ENCODE measurements around the gene AFP.

Gene AFP

DNA sequence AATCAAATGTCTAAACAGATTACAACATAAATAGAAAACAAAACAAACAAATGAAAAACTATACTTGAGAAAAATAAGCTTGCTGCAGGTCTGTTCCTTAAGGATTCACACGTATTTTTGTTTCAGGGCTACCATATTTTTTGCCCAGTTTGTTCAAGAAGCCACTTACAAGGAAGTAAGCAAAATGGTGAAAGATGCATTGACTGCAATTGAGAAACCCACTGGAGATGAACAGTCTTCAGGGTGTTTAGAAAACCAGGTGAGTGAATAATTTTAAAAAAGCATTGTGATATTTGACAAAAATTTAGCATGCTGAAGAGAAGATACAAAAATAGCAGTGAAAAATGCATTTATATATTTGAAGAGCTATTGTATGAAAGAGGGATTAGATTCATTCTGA, 2.0 kb downstream of the AFP start:
- no peak for DNase-seq (ENCODE audit: low read depth, low spot score)

GRCh38 chr4:73438582-73439215, 2.7 kb downstream of the AFP start:
- no peak for DNase-seq (ENCODE audit: low read depth, low spot score)

GRCh38 chr4:73439445-73439844, 3.4 kb downstream of the AFP start:
- DNase-seq (ENCODE audit: low read depth, low spot score): no peak

GRCh38 chr4:73439991-73440390, 4.0 kb downstream of the AFP start:
- no peak for DNase-seq (ENCODE audit: low read depth, low spot score)

GRCh38 chr4:73440653-73441052, 4.6 kb downstream of the AFP start:
- DNase-seq (ENCODE audit: low read depth, low spot score): no peak

DNA sequence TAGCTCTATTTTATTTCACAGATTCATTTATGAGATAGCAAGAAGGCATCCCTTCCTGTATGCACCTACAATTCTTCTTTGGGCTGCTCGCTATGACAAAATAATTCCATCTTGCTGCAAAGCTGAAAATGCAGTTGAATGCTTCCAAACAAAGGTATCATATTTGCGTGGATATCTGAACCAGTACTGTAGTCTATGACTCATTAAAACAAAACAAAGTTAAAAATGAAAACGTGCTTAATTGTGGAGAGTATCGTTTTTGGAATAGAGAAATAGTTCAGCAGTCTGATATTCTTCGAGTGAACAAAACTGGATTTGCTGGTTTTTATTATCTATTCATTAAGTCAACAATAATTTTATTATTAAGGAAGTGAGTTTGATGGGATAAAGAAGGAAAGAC, 6.3 kb downstream of the AFP start:
- DNase-seq (ENCODE audit: low read depth, low spot score): no peak

GRCh38 chr4:73443224-73443623, 7.2 kb downstream of the AFP start:
- no peak for DNase-seq (ENCODE audit: low read depth, low spot score)

GRCh38 chr4:73445383-73446335, 9.6 kb downstream of the AFP start:
- DNase-seq (ENCODE audit: low read depth, low spot score): no peak

GRCh38 chr4:73446336-73446938, 10.4 kb downstream of the AFP start:
- DNase-seq (ENCODE audit: low read depth, low spot score): no peak

DNA sequence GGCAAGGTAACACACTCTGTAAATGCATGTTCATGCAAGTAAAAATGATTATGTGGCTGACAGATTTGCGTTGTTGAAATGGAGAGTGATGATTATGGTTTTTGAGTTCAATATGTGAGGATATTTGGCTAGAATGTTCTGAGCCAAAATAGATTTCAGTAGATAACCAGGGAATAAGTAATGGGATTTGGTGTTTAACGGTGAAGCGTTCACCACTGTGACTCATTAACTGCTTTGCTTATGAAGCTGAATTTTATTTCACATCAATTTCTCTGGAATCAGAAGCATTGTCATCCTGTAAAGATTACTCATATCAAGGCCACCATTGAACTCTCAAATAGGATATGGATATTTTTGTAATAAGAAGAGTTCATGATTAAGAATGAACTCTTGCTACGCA, 11.7 kb downstream of the AFP start:
- DNase-seq (ENCODE audit: low read depth, low spot score): no peak

DNA sequence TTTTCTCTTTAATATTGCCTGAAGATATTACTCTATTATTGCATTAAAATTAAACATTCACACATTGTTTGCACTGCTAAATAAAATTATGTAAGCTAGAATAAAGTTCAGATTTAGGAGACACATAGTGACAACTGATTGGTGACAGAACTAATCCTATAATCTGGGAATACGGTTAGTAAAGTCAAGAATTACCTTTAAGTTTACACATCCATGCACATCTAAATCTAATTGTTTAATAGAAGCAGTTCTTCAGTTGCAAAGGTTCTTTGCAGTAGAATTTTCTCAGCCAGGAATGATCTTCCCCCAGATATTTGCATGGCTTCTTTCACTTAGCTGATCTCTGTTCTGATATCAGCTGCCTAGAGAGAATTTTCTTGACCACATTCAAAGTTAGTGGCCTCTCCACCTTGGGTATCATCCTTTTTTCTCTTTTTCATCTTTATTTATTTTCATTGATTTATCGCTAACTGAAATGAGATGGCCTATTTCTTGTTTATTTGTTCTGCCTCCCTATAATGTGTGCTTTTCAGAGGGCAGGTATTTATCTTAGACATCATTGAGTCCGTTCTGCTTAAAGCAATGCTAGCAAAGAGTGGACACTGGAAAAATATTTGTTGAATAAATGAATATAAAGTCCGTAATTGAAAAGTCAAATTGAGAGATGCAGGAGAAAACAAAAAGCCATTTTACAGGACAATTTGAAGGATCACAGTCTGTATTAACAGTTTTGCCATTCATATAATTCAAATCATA, 12.6 kb downstream of the AFP start:
- DNase-seq (ENCODE audit: low read depth, low spot score): no peak

- no peak for DNase-seq (ENCODE audit: low read depth, low spot score)
These were observed 14.5 kb downstream of the AFP start for GRCh38 chr4:73450398-73451004.

DNA sequence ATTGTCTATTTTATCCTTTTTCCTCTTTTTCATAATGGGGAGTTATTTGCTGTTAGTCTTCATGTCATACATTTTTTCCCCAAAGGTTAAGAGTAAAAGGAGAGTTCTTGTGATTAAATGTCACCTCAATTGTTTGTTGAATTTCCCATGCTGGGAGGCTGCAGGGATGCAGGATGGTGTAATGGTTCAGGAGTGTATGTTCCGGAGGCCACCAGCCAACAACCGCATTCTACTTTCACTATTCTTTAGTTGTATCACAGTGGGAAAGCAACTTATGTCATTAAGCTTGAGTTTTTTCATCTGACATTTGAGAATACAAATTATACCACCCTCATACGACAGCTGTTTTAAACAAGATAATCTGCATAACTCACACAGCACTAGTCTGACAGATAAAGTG, 15.4 kb downstream of the AFP start:
- no peak for DNase-seq (ENCODE audit: low read depth, low spot score)

- DNase-seq (ENCODE audit: low read depth, low spot score): no peak
These were observed 16.1 kb downstream of the AFP start for GRCh38 chr4:73451981-73452747.

- no peak for DNase-seq (ENCODE audit: low read depth, low spot score)
These were observed 17.1 kb downstream of the AFP start for GRCh38 chr4:73452953-73453700.

GRCh38 chr4:73453701-73454005, 17.6 kb downstream of the AFP start:
- DNase-seq (ENCODE audit: low read depth, low spot score): no peak

DNA sequence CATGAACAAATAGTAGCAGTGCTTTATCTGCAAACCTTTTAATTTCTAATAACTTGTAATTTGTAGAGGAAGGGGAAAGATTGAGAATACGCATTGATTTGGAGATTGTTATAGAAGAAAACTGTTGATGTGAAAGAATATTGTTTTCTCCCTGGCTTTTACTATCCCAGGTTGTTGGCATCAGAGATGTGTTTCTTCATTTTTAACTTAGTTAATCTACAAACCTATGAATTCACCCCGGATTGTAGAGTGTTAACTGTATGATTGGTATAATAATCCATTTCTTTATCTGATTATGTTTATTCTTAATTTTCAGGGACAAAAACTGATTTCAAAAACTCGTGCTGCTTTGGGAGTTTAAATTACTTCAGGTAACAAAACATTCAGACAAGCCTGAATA, 18.9 kb downstream of the AFP start:
- no peak for DNase-seq (ENCODE audit: low read depth, low spot score)

DNA sequence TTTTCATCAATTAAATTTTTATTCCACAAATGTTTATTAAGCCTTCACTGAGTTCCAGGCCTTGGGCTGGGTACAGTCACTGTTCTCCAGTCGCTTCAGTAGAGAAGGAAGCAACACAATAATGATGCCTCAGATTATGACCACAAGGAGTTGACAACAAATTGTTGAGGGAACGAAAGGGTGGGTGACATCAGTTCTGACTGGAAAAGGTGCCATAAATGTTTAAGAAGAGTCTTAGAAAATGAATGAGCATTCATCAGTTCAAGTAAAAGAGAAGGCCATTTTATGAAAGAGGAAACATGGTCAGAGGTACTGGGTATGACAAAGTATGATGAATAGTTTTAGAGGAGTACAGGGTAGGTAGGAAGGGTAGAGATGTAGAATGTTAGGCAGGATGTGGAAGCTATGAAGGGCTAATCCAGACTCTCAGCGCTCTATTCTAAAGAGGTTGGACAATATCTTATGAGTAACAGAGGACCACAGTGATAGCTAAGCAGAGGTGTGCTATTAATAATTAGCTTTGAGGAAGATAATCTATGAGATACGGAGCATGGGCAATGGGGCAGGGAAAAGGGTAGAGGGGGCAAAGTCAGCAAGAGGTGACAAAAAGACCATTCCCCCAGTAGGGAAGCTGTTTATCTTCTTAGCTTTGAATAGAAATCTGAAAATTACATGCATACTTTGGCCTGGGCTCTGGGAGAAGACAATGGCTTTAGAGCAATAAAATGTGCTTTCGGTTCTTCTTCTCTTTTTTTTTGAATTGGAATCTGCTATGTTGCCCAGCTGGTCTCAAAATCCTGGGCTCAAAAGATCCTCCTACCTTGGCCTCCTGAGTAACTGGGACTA, 20.4 kb downstream of the AFP start:
- DNase-seq (ENCODE audit: low read depth, low spot score): no peak
